CD14-positive monocyte (primary cell): ENCODE data around the gene TNFRSF14. TPM values are rescaled to one million over a fixed set of nuclear protein-coding genes. Genes with fewer than 3 reads are reported as not detected.

Source experiments
- DNase-seq, 3 donors: peaks; one replicate each; pipeline ENCODE4 v3.0.0-alpha.2; 2011 to 2022
- H2AFZ ChIP-seq: 2 replicates; pipeline ENCODE4 v1.6.0; 2012; ENCODE audit warnings: mild to moderate bottlenecking, low read depth, low read length, inconsistent platforms; ENCODE audit not compliant: insufficient read depth, poor library complexity, severe bottlenecking
- H3K27ac ChIP-seq, 2 donors: 1 replicate in 1 of 2; 2 replicates in 1 of 2; pipeline ENCODE4 v1.5.1; 2012 to 2013; ENCODE audit warnings: low read length in 2 of 2, control low read depth in 1 of 2, inconsistent platforms in 1 of 2, low read depth in 1 of 2, mild to moderate bottlenecking in 1 of 2
- H3K27me3 ChIP-seq, 2 donors: one replicate each; pipeline versions ENCODE4 v1.6.0 to v1.6.1; 2011 to 2013; ENCODE audit warnings: low read length in 2 of 2; ENCODE audit not compliant: control insufficient read depth in 2 of 2, insufficient read depth in 2 of 2
- H3K36me3 ChIP-seq, 2 donors: replicated peaks in 1 of 2; 1 replicate in 1 of 2; 2 replicates in 1 of 2; pipeline versions ENCODE4 v1.5.1 to v1.6.1; 2012 to 2013; ENCODE audit warnings: low read length in 2 of 2, control low read depth in 1 of 2, inconsistent platforms in 1 of 2, mild to moderate bottlenecking in 1 of 2; ENCODE audit not compliant: insufficient read depth in 2 of 2, control insufficient read depth in 1 of 2
- H3K4me1 ChIP-seq, 2 donors: 1 replicate in 1 of 2; 2 replicates in 1 of 2; pipeline versions ENCODE4 v1.5.1 to v1.6.1; 2012 to 2013; ENCODE audit warnings: low read length in 2 of 2, control low read depth in 1 of 2, inconsistent platforms in 1 of 2, mild to moderate bottlenecking in 1 of 2, moderate library complexity in 1 of 2; ENCODE audit not compliant: insufficient read depth in 2 of 2, control insufficient read depth in 1 of 2
- H3K4me2 ChIP-seq: replicated peaks from 2 replicates; pipeline ENCODE3; 2012; ENCODE audit warnings: low read length, moderate library complexity, mild to moderate bottlenecking; ENCODE audit not compliant: poor library complexity, severe bottlenecking; ENCODE audit errors: extremely low read depth
- H3K4me3 ChIP-seq, 3 experiments: fragments of 200-600 bp in 1 of 3; sonication (generic) in 1 of 3; replicated peaks in 1 of 3; 1 replicate in 2 of 3; 2 replicates in 1 of 3; pipeline ENCODE4 v1.5.1; 2011 to 2013; ENCODE audit warnings: low read length in 3 of 3, mild to moderate bottlenecking in 3 of 3, control low read depth in 2 of 3, low read depth in 2 of 3, inconsistent platforms in 1 of 3, moderate library complexity in 1 of 3
- H3K79me2 ChIP-seq: 2 replicates; pipeline ENCODE4 v1.6.0; 2012; ENCODE audit warnings: mild to moderate bottlenecking, control low read depth, inconsistent platforms, low read length, moderate library complexity; ENCODE audit not compliant: insufficient read depth
- H3K9ac ChIP-seq: 2 replicates; pipeline ENCODE4 v1.6.0; 2017; ENCODE audit warnings: low read length, mild to moderate bottlenecking; ENCODE audit not compliant: insufficient read depth, poor library complexity, severe bottlenecking
- H3K9me3 ChIP-seq, 2 donors: replicated peaks in 1 of 2; 1 replicate in 1 of 2; 2 replicates in 1 of 2; pipeline versions ENCODE4 v1.5.1 to v1.6.1; 2012 to 2013; ENCODE audit warnings: low read length in 2 of 2, control low read depth in 1 of 2; ENCODE audit not compliant: control insufficient read depth in 1 of 2, insufficient read depth in 1 of 2
- H4K20me1 ChIP-seq: 2 replicates; pipeline ENCODE4 v1.6.0; 2012; ENCODE audit warnings: mild to moderate bottlenecking, low read length, control low read depth, moderate library complexity; ENCODE audit not compliant: insufficient read depth
- H3K27ac Mint-ChIP-seq, 7 donors: one replicate each; pipeline ENCODE4 v1.8.0; 2020; ENCODE audit warnings: mild to moderate bottlenecking in 7 of 7, mixed read lengths in 7 of 7, moderate library complexity in 6 of 7, inconsistent platforms in 2 of 7
- H3K27me3 Mint-ChIP-seq, 3 donors: one replicate each; pipeline ENCODE4 v1.8.0; 2021 to 2022; ENCODE audit warnings: low read depth in 3 of 3, mild to moderate bottlenecking in 3 of 3, mixed read lengths in 3 of 3, moderate library complexity in 3 of 3, inconsistent platforms in 1 of 3
- H3K36me3 Mint-ChIP-seq, 2 donors: one replicate each; pipeline ENCODE4 v1.8.0; 2020; ENCODE audit warnings: mixed read lengths in 2 of 2, inconsistent platforms in 1 of 2, mild to moderate bottlenecking in 1 of 2
- H3K4me1 Mint-ChIP-seq: one replicate; pipeline ENCODE4 v1.8.0; 2020; ENCODE audit warnings: mild to moderate bottlenecking, mixed read lengths
- H3K4me3 Mint-ChIP-seq, 2 donors: one replicate each; pipeline ENCODE4 v1.8.0; 2020; ENCODE audit warnings: mild to moderate bottlenecking in 2 of 2, mixed read lengths in 2 of 2, moderate library complexity in 1 of 2
- H3K9me3 Mint-ChIP-seq, 7 donors: one replicate each; pipeline ENCODE4 v1.8.0; 2020 to 2022; ENCODE audit warnings: mixed read lengths in 7 of 7, mild to moderate bottlenecking in 6 of 7, moderate library complexity in 6 of 7, inconsistent platforms in 2 of 7
- WGBS: methylation state at CpG from one replicate; pipeline ENCODE4 v1.1.5; 2013; ENCODE audit warnings: missing lambda C conversion rate; ENCODE audit not compliant: insufficient coverage; 5-methylcytosine and 5-hydroxymethylcytosine counted together
- intact Hi-C, 2 donors: fragments of 100-400 bp; cut with micrococcal nuclease; formaldehyde crosslinking; loops; one replicate each; pipeline versions ENCODE4 v1.15.0 to v1.15.1; 2023
- polyA plus RNA-seq, 3 donors: library from polyadenylated mRNA; depleted of rRNA in 1 of 3; unstranded in 2 of 3; stranded (reverse) in 1 of 3; fragments of 300-500 nt in 2 of 3; fragments of >200 nt in 1 of 3; fragmentation: Illumina TruSeq in 2 of 3; gene quantifications; 1 replicate in 2 of 3; 2 replicates in 1 of 3; pipeline ENCODE4 v1.2.3, GENCODE V29; 2012 to 2021
- TF ChIP-seq, protein P1 (sequence below): fragments of 200-600 bp; IDR thresholded peaks from one replicate; pipeline ENCODE4 v1.8.0; 2022; ENCODE audit warnings: antibody characterized with exemption, mild to moderate bottlenecking

TNFRSF14 gene
- polyA plus RNA-seq, 3 donors: 62.1 to 512 (median 64.4) TPM

DNA sequence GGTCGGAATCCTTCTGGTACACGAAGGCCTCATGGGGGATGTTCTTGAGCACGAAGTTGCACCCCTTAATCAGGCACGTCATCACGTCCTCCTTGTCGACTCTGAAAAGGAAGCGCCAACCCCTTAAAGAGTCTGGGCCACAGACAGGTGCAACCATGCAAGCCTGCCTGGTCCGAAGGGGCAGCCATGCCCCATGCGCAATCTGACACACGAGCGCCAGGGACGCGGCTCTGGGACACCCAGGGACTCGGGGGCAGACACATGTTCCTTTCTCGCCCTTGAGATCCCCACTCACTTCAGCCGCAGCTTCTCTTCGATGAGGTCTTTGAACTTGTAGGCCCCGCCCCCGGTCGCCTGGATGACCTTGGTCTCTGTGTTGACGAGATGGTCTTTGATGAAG, 35.4 kb upstream of the TNFRSF14 start:
- no peak overlapping the region for H3K27ac Mint-ChIP-seq

DNA sequence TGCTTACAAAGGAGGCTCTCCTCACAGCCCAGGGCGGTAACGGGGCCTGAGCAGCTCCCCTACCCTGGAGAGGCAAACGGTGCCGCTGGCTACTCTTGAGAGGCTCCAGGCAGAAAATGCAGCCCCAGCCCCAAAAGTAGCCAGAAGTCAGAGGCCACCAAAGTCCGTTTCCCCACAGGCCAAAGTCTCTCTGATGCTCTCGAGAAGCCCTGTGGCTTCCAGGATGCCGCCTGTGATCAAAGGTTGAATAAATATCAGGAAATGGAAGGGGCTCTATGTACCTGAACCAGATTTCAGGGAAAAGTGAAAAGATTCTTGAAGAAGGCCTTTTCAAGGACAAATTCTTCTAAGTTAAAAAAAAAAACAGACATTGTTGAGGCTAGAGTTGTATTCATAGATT, 33.9 kb upstream of the TNFRSF14 start:
- H4K20me1 ChIP-seq: peaks cover 71% of the 10 kb centered on the region
- H3K9ac ChIP-seq: no peak overlapping the region
- H3K27me3 ChIP-seq: peaks cover 0 to 6% of the 10 kb centered on the region in 2 donors
- no peak overlapping the region for H3K27ac ChIP-seq
- H3K79me2 ChIP-seq: peaks cover 46% of the 10 kb centered on the region
- Mint-ChIP-seq H3K9me3 (no peaks in the 10 kb centered on the region), H3K4me3 (no peak overlapping the region), H3K4me1 (peaks cover 24% of the 10 kb centered on the region), H3K27me3 (peaks cover 4 to 7% (median 4%) of the 10 kb centered on the region in 3 donors), H3K27ac (no peak overlapping the region), H3K36me3 (peaks cover 51 to 63% of the 10 kb centered on the region in 2 donors)
- no peak overlapping the region for H3K4me2 ChIP-seq
- whole genome bisulfite sequencing: 95% methylated on average over 4 of the region's 7 CpGs
- no peak overlapping the region for H3K4me3 ChIP-seq
- TF ChIP-seq, protein P1, sequence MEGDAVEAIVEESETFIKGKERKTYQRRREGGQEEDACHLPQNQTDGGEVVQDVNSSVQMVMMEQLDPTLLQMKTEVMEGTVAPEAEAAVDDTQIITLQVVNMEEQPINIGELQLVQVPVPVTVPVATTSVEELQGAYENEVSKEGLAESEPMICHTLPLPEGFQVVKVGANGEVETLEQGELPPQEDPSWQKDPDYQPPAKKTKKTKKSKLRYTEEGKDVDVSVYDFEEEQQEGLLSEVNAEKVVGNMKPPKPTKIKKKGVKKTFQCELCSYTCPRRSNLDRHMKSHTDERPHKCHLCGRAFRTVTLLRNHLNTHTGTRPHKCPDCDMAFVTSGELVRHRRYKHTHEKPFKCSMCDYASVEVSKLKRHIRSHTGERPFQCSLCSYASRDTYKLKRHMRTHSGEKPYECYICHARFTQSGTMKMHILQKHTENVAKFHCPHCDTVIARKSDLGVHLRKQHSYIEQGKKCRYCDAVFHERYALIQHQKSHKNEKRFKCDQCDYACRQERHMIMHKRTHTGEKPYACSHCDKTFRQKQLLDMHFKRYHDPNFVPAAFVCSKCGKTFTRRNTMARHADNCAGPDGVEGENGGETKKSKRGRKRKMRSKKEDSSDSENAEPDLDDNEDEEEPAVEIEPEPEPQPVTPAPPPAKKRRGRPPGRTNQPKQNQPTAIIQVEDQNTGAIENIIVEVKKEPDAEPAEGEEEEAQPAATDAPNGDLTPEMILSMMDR: no peak
- DNase-seq: no peak
- no peaks in the 10 kb centered on the region for H3K9me3 ChIP-seq
- intact Hi-C loops: loop anchor here (5.0 to 10.0 kb wide), 2 partner anchors 130 to 317 kb away; partner anchors contain the start of genes MORN1 (in 1 of the 2) and RER1 (in 1 of the 2)
- peaks cover 42 to 56% of the 10 kb centered on the region in 2 donors for H3K36me3 ChIP-seq
- peaks cover 20 to 27% of the 10 kb centered on the region in 2 donors for H3K4me1 ChIP-seq
- H2AFZ ChIP-seq: no peak overlapping the region

More for the DNA sequence above, 35.4 kb upstream of the TNFRSF14 start:
- intact Hi-C loops: loop anchor here (5.0 to 10.0 kb wide), 2 partner anchors 129 to 316 kb away; partner anchors contain the start of genes MORN1 (in 1 of the 2) and RER1 (in 1 of the 2)
- H2AFZ ChIP-seq: no peak overlapping the region
- Mint-ChIP-seq H3K4me3 (no peak overlapping the region), H3K27me3 (peaks cover 0 to 1% (median 0%) of the 10 kb centered on the region in 3 donors), H3K4me1 (peaks cover 19% of the 10 kb centered on the region), H3K36me3 (peaks cover 58 to 77% of the 10 kb centered on the region in 2 donors), H3K9me3 (no peaks in the 10 kb centered on the region)
- 97% methylated on average over 18 of the region's 21 CpGs for WGBS
- peaks cover 57 to 70% of the 10 kb centered on the region in 2 donors for H3K36me3 ChIP-seq
- no peak overlapping the region for H3K9ac ChIP-seq
- no peak overlapping the region for H3K27ac ChIP-seq
- H3K4me2 ChIP-seq: no peak overlapping the region
- TF ChIP-seq, protein P1: no peak
- peaks cover 83% of the 10 kb centered on the region for H4K20me1 ChIP-seq
- H3K4me3 ChIP-seq: no peak overlapping the region
- H3K79me2 ChIP-seq: peaks cover 44% of the 10 kb centered on the region
- peaks cover 14 to 19% of the 10 kb centered on the region in 2 donors for H3K4me1 ChIP-seq
- H3K27me3 ChIP-seq: no peaks in the 10 kb centered on the region
- DNase-seq: no peak
- H3K9me3 ChIP-seq: no peaks in the 10 kb centered on the region
